Sigmoid colon (tissue), 4 donors: ENCODE measurements around the gene MAVS.

Experiments
- CTCF ChIP-seq, 4 experiments: fragments of 450-650 bp in 3 of 4; fragments of 200-600 bp in 1 of 4; IDR thresholded peaks; one replicate each; pipeline ENCODE4 v1.5.1; 2016 to 2019; ENCODE audit warnings: antibody characterized with exemption in 4 of 4, mild to moderate bottlenecking in 3 of 4, moderate library complexity in 2 of 4
- EP300 ChIP-seq, 4 donors: sonication (generic); formaldehyde crosslinking; IDR thresholded peaks; one replicate each; pipeline ENCODE4 v1.6.1; 2017; ENCODE audit warnings: antibody characterized with exemption in 4 of 4
- POLR2A ChIP-seq, 2 donors: fragments of 450-650 bp; IDR thresholded peaks; one replicate each; pipeline ENCODE4 v1.6.1; 2016; ENCODE audit warnings: antibody characterized with exemption in 2 of 2, mild to moderate bottlenecking in 2 of 2, moderate library complexity in 2 of 2

DNA sequence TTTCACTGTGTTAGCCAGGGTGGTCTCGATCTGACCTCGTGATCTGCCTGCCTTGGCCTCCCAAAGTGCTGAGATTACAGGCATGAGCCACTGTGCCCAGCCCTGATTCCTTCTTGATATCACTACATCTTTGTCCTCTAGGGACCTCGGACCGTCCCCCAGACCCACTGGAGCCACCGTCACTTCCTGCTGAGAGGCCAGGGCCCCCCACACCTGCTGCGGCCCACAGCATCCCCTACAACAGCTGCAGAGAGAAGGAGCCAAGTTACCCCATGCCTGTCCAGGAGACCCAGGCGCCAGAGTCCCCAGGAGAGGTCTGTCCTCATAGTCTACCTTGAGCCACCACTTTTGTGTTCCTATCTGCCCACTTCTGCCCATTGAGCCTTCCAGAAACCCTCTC is 14.6 kb downstream of the MAVS start:
- no peak for TF ChIP-seq CTCF (IDR thresholded peaks at IDR 0.05)
- no peak for TF ChIP-seq POLR2A (IDR thresholded peaks at IDR 0.05)
- no peak for TF ChIP-seq EP300 (IDR thresholded peaks at IDR 0.05)
